ENCODE data around the gene DES.

GRCh38 chr2:219418155-219419011 is at the start of gene DES:
- TF ChIP-seq EGR1 (IDR thresholded peaks at IDR 0.05), result no peak
- no peak for TF ChIP-seq TEAD4 (IDR thresholded peaks at IDR 0.05)
- no peak for TF ChIP-seq ZBTB7A (IDR thresholded peaks at IDR 0.05; ENCODE audit: low read depth)
- TF ChIP-seq EP300 (IDR thresholded peaks at IDR 0.05; ENCODE audit: borderline replicate concordance), result no peak
- no peak for TF ChIP-seq TAF1 (IDR thresholded peaks at IDR 0.05; ENCODE audit: low read depth)
- no peak for TF ChIP-seq RAD21 (IDR thresholded peaks at IDR 0.05; ENCODE audit: low read depth)
- no peak for TF ChIP-seq MAX (IDR thresholded peaks at IDR 0.05)
- no peak for TF ChIP-seq NFIC (IDR thresholded peaks at IDR 0.05)
- TF ChIP-seq YY1 (IDR thresholded peaks at IDR 0.05; ENCODE audit: low read depth), result no peak
